CD14-positive monocyte (primary cell): Measurements from ENCODE around the gene NRM. TPM values are rescaled to one million over a fixed set of nuclear protein-coding genes. Genes with fewer than 3 reads are reported as not detected.
A peak's percentile ranks its signal among the peaks of the same experiment; 100 is the strongest.

ENCODE experiments used
- DNase-seq, 3 donors: peaks; one replicate each; pipeline ENCODE4 v3.0.0-alpha.2; 2011 to 2022
- H2AFZ ChIP-seq: 2 replicates; pipeline ENCODE4 v1.6.0; 2012; ENCODE audit warnings: mild to moderate bottlenecking, low read depth, low read length, inconsistent platforms; ENCODE audit not compliant: insufficient read depth, poor library complexity, severe bottlenecking
- H3K27ac ChIP-seq, 2 donors: 1 replicate in 1 of 2; 2 replicates in 1 of 2; pipeline ENCODE4 v1.5.1; 2012 to 2013; ENCODE audit warnings: low read length in 2 of 2, control low read depth in 1 of 2, inconsistent platforms in 1 of 2, low read depth in 1 of 2, mild to moderate bottlenecking in 1 of 2
- H3K27me3 ChIP-seq, 2 donors: one replicate each; pipeline versions ENCODE4 v1.6.0 to v1.6.1; 2011 to 2013; ENCODE audit warnings: low read length in 2 of 2; ENCODE audit not compliant: control insufficient read depth in 2 of 2, insufficient read depth in 2 of 2
- H3K36me3 ChIP-seq, 2 donors: replicated peaks in 1 of 2; 1 replicate in 1 of 2; 2 replicates in 1 of 2; pipeline versions ENCODE4 v1.5.1 to v1.6.1; 2012 to 2013; ENCODE audit warnings: low read length in 2 of 2, control low read depth in 1 of 2, inconsistent platforms in 1 of 2, mild to moderate bottlenecking in 1 of 2; ENCODE audit not compliant: insufficient read depth in 2 of 2, control insufficient read depth in 1 of 2
- H3K4me1 ChIP-seq, 2 donors: 1 replicate in 1 of 2; 2 replicates in 1 of 2; pipeline versions ENCODE4 v1.5.1 to v1.6.1; 2012 to 2013; ENCODE audit warnings: low read length in 2 of 2, control low read depth in 1 of 2, inconsistent platforms in 1 of 2, mild to moderate bottlenecking in 1 of 2, moderate library complexity in 1 of 2; ENCODE audit not compliant: insufficient read depth in 2 of 2, control insufficient read depth in 1 of 2
- H3K4me2 ChIP-seq: replicated peaks from 2 replicates; pipeline ENCODE3; 2012; ENCODE audit warnings: low read length, moderate library complexity, mild to moderate bottlenecking; ENCODE audit not compliant: poor library complexity, severe bottlenecking; ENCODE audit errors: extremely low read depth
- H3K4me3 ChIP-seq, 3 experiments: fragments of 200-600 bp in 1 of 3; sonication (generic) in 1 of 3; replicated peaks in 1 of 3; 1 replicate in 2 of 3; 2 replicates in 1 of 3; pipeline ENCODE4 v1.5.1; 2011 to 2013; ENCODE audit warnings: low read length in 3 of 3, mild to moderate bottlenecking in 3 of 3, control low read depth in 2 of 3, low read depth in 2 of 3, inconsistent platforms in 1 of 3, moderate library complexity in 1 of 3
- H3K79me2 ChIP-seq: 2 replicates; pipeline ENCODE4 v1.6.0; 2012; ENCODE audit warnings: mild to moderate bottlenecking, control low read depth, inconsistent platforms, low read length, moderate library complexity; ENCODE audit not compliant: insufficient read depth
- H3K9ac ChIP-seq: 2 replicates; pipeline ENCODE4 v1.6.0; 2017; ENCODE audit warnings: low read length, mild to moderate bottlenecking; ENCODE audit not compliant: insufficient read depth, poor library complexity, severe bottlenecking
- H3K9me3 ChIP-seq, 2 donors: replicated peaks in 1 of 2; 1 replicate in 1 of 2; 2 replicates in 1 of 2; pipeline versions ENCODE4 v1.5.1 to v1.6.1; 2012 to 2013; ENCODE audit warnings: low read length in 2 of 2, control low read depth in 1 of 2; ENCODE audit not compliant: control insufficient read depth in 1 of 2, insufficient read depth in 1 of 2
- H4K20me1 ChIP-seq: 2 replicates; pipeline ENCODE4 v1.6.0; 2012; ENCODE audit warnings: mild to moderate bottlenecking, low read length, control low read depth, moderate library complexity; ENCODE audit not compliant: insufficient read depth
- H3K27ac Mint-ChIP-seq, 7 donors: one replicate each; pipeline ENCODE4 v1.8.0; 2020; ENCODE audit warnings: mild to moderate bottlenecking in 7 of 7, mixed read lengths in 7 of 7, moderate library complexity in 6 of 7, inconsistent platforms in 2 of 7
- H3K27me3 Mint-ChIP-seq, 3 donors: one replicate each; pipeline ENCODE4 v1.8.0; 2021 to 2022; ENCODE audit warnings: low read depth in 3 of 3, mild to moderate bottlenecking in 3 of 3, mixed read lengths in 3 of 3, moderate library complexity in 3 of 3, inconsistent platforms in 1 of 3
- H3K36me3 Mint-ChIP-seq, 2 donors: one replicate each; pipeline ENCODE4 v1.8.0; 2020; ENCODE audit warnings: mixed read lengths in 2 of 2, inconsistent platforms in 1 of 2, mild to moderate bottlenecking in 1 of 2
- H3K4me1 Mint-ChIP-seq: one replicate; pipeline ENCODE4 v1.8.0; 2020; ENCODE audit warnings: mild to moderate bottlenecking, mixed read lengths
- H3K4me3 Mint-ChIP-seq, 2 donors: one replicate each; pipeline ENCODE4 v1.8.0; 2020; ENCODE audit warnings: mild to moderate bottlenecking in 2 of 2, mixed read lengths in 2 of 2, moderate library complexity in 1 of 2
- H3K9me3 Mint-ChIP-seq, 7 donors: one replicate each; pipeline ENCODE4 v1.8.0; 2020 to 2022; ENCODE audit warnings: mixed read lengths in 7 of 7, mild to moderate bottlenecking in 6 of 7, moderate library complexity in 6 of 7, inconsistent platforms in 2 of 7
- CTCF ChIP-seq: fragments of 200-600 bp; IDR thresholded peaks from one replicate; pipeline ENCODE4 v1.8.0; 2022; ENCODE audit warnings: antibody characterized with exemption, mild to moderate bottlenecking
- WGBS: methylation state at CpG from one replicate; pipeline ENCODE4 v1.1.5; 2013; ENCODE audit warnings: missing lambda C conversion rate; ENCODE audit not compliant: insufficient coverage; 5-methylcytosine and 5-hydroxymethylcytosine counted together
- intact Hi-C, 2 donors: fragments of 100-400 bp; cut with micrococcal nuclease; formaldehyde crosslinking; loops; one replicate each; pipeline versions ENCODE4 v1.15.0 to v1.15.1; 2023
- polyA plus RNA-seq, 3 donors: library from polyadenylated mRNA; depleted of rRNA in 1 of 3; unstranded in 2 of 3; stranded (reverse) in 1 of 3; fragments of 300-500 nt in 2 of 3; fragments of >200 nt in 1 of 3; fragmentation: Illumina TruSeq in 2 of 3; gene quantifications; 1 replicate in 2 of 3; 2 replicates in 1 of 3; pipeline ENCODE4 v1.2.3, GENCODE V29; 2012 to 2021

The NRM gene
- polyA plus RNA-seq, 3 donors = 25.9 to 36.0 (median 35.0) TPM

GRCh38 chr6:30679765-30680535 lies 10.8 kb downstream of the NRM start:
- no peaks in the 10 kb centered on the region for H3K9me3 ChIP-seq
- H3K36me3 ChIP-seq = peaks cover 43 to 45% of the 10 kb centered on the region in 2 donors
- WGBS = 53% methylated on average over 3 of the region's 7 CpGs
- intact Hi-C loops = loop anchor here (1.0 to 5.0 kb wide), 3 partner anchors 42 to 197 kb away; partner anchors contain the start of genes MRPS18B (in 1 of the 2) and PPP1R10 (in 1 of the 2)
- H3K4me1 Mint-ChIP-seq = peaks cover 48% of the 10 kb centered on the region
- peaks cover 41 to 53% of the 10 kb centered on the region in 2 donors for H3K4me1 ChIP-seq
- H3K27me3 Mint-ChIP-seq = peaks cover 0 to 3% (median 0%) of the 10 kb centered on the region in 3 donors
- H3K36me3 Mint-ChIP-seq = peaks cover 63 to 83% of the 10 kb centered on the region in 2 donors
- H4K20me1 ChIP-seq = peaks cover 89% of the 10 kb centered on the region
- H3K4me3 ChIP-seq = peak overlapping the region in 2 of 3 experiments; percentile 16 to 100
- no peak overlapping the region for H2AFZ ChIP-seq
- no peak for DNase-seq
- TF ChIP-seq CTCF = no peak
- peak overlapping the region; percentile 100 for H3K4me2 ChIP-seq
- peak overlapping the region; percentile 36 to 70 for H3K27ac ChIP-seq
- H3K27me3 ChIP-seq = no peaks in the 10 kb centered on the region
- H3K9me3 Mint-ChIP-seq = peaks cover 0 to 2% (median 0%) of the 10 kb centered on the region in 7 donors
- H3K79me2 ChIP-seq = peaks cover 79% of the 10 kb centered on the region
- no peak overlapping the region for H3K9ac ChIP-seq
- peak overlapping the region; percentile 67 to 99 (median 79) for H3K27ac Mint-ChIP-seq
- peak overlapping the region; percentile 70 to 77 for H3K4me3 Mint-ChIP-seq

DNA sequence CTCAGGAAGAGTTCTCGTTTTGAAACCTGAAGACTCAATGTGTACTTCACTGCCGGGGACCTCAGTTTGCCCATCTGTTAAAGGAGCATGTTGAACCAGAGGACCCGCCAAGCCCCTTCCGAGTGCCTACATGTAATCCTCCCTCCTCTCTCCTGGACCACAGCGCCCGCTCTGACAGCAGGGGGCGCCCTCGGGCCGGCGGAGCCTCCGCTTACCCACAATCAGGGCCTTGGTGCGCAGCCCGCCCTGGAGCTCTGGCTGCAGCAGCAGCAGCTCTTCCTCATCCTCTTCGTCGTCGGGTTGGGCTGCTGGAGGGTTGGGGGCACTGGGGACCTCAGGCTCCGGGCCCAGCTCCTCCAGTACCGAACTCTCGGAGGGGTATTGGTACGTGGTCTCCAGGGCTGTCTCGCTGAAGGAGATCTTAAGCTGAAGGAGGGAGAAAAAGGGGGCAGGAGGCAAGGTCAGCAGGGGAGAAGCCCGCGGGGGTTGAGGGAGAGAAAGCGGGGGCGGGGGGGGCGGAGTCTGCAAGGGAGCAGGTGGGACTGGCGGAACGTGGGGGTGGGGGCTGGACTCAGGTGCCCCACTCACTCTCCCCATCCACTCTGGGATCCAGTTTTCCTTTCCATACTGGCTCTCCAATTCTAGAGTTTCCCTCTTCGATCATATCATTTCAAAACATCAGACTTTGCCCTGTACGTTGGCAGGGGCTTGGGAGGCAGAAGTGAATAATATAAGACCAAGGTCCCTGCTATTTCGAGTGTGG lies 11.6 kb downstream of the NRM start:
- Histone ChIP-seq H3K36me3 (peaks cover 43 to 45% of the 10 kb centered on the region in 2 donors), H3K4me2 (peak overlapping the region; percentile 100), H3K9ac (peak overlapping the region; percentile 22), H3K9me3 (no peaks in the 10 kb centered on the region), H4K20me1 (peaks cover 82% of the 10 kb centered on the region), H3K27me3 (no peaks in the 10 kb centered on the region), H3K27ac (peak overlapping the region; percentile 36 to 70), H3K4me1 (peaks cover 41 to 51% of the 10 kb centered on the region in 2 donors), H3K4me3 (peak overlapping the region in 2 of 3 experiments; percentile 16 to 100), H2AFZ (no peak overlapping the region), H3K79me2 (peaks cover 71% of the 10 kb centered on the region)
- peak; percentile 81 to 88 (median 82) for DNase-seq
- peak overlapping the region; percentile 77 to 87 for H3K4me3 Mint-ChIP-seq
- H3K27me3 Mint-ChIP-seq = peaks cover 0 to 3% (median 0%) of the 10 kb centered on the region in 3 donors
- peaks cover 0 to 2% (median 0%) of the 10 kb centered on the region in 7 donors for H3K9me3 Mint-ChIP-seq
- H3K4me1 Mint-ChIP-seq = peaks cover 47% of the 10 kb centered on the region
- WGBS = 4% methylated on average over 15 of the region's 31 CpGs
- peak; percentile 91 for TF ChIP-seq CTCF
- peaks cover 62 to 79% of the 10 kb centered on the region in 2 donors for H3K36me3 Mint-ChIP-seq
- intact Hi-C loops = loop anchor here (1.0 to 5.0 kb wide), 2 partner anchors 43 to 198 kb away; no protein-coding TSS in a partner anchor
- H3K27ac Mint-ChIP-seq = peak overlapping the region; percentile 60 to 99 (median 80)
